Hepatocyte (in vitro differentiated cells): ENCODE results near the gene COX15. TPM values are rescaled to one million over a fixed set of nuclear protein-coding genes. Genes with fewer than 3 reads are reported as not detected.
"Not testable (repeated sequence)": the region's sequence is repeated elsewhere in the genome, so short reads cannot be mapped to it uniquely, and the experiment has no call there.

ENCODE experiments used
- DNase-seq: peaks from one replicate; pipeline ENCODE4 v3.0.0-alpha.2; 2016; ENCODE audit warnings: low spot score
- H2AFZ ChIP-seq: fragments of 200-600 bp; sonication (generic); 2 replicates; pipeline ENCODE4 v1.6.0; 2016; ENCODE audit warnings: antibody characterized with exemption, mild to moderate bottlenecking
- H3K27ac ChIP-seq: fragments of 200-600 bp; sonication (generic); 2 replicates; pipeline ENCODE4 v1.5.1; 2016; ENCODE audit warnings: mild to moderate bottlenecking
- H3K27me3 ChIP-seq: fragments of 200-600 bp; sonication (generic); 2 replicates; pipeline ENCODE4 v1.6.1; 2016
- H3K36me3 ChIP-seq: fragments of 200-600 bp; sonication (generic); replicated peaks from 2 replicates; pipeline ENCODE4 v1.5.1; 2016; ENCODE audit warnings: low read depth; ENCODE audit not compliant: insufficient read depth
- H3K4me1 ChIP-seq: fragments of 200-600 bp; sonication (generic); 2 replicates; pipeline ENCODE4 v1.5.1; 2016; ENCODE audit warnings: mild to moderate bottlenecking, moderate library complexity; ENCODE audit not compliant: insufficient read depth
- H3K4me2 ChIP-seq: fragments of 200-600 bp; sonication (generic); 2 replicates; pipeline ENCODE4 v1.6.0; 2016
- H3K4me3 ChIP-seq: fragments of 200-600 bp; sonication (generic); 2 replicates; pipeline ENCODE4 v1.5.1; 2016; ENCODE audit warnings: mild to moderate bottlenecking
- H3K79me2 ChIP-seq: fragments of 200-600 bp; sonication (generic); 2 replicates; pipeline ENCODE4 v1.6.0; 2017; ENCODE audit warnings: mild to moderate bottlenecking
- H3K9me2 ChIP-seq: fragments of 200-600 bp; sonication (generic); replicated peaks from 2 replicates; pipeline ENCODE4 v1.6.0; 2017; ENCODE audit warnings: mild to moderate bottlenecking; ENCODE audit not compliant: insufficient read depth
- H3K9me3 ChIP-seq: fragments of 200-600 bp; sonication (generic); 2 replicates; pipeline ENCODE4 v1.5.1; 2016; ENCODE audit warnings: low read depth, mild to moderate bottlenecking
- H4K20me1 ChIP-seq: fragments of 200-600 bp; sonication (generic); 2 replicates; pipeline ENCODE4 v1.6.0; 2016; ENCODE audit warnings: mild to moderate bottlenecking; ENCODE audit not compliant: insufficient read depth, poor library complexity, severe bottlenecking
- CTCF ChIP-seq: fragments of 200-600 bp; sonication (generic); IDR thresholded peaks from 2 replicates; pipeline ENCODE4 v1.5.1; 2016; ENCODE audit warnings: antibody characterized with exemption, mild to moderate bottlenecking; ENCODE audit not compliant: poor library complexity
- EZH2 ChIP-seq: fragments of 200-600 bp; sonication (generic); IDR thresholded peaks from 2 replicates; pipeline ENCODE4 v1.6.1; 2016; ENCODE audit warnings: antibody characterized with exemption, mild to moderate bottlenecking, borderline replicate concordance
- EZH2phosphoT487 ChIP-seq: fragments of 200-600 bp; sonication (generic); IDR thresholded peaks from one replicate; pipeline ENCODE4 v1.6.1; 2018; ENCODE audit warnings: antibody characterized with exemption, mild to moderate bottlenecking, low read depth, moderate library complexity; ENCODE audit not compliant: unreplicated experiment, severe bottlenecking
- WGBS: methylation state at CpG from one replicate; pipeline ENCODE4 v1.1.6; 2016; ENCODE audit warnings: low lambda C conversion rate; ENCODE audit errors: missing lambda C conversion rate; 5-methylcytosine and 5-hydroxymethylcytosine counted together
- polyA plus RNA-seq: library from polyadenylated mRNA; unstranded; fragments of >200 nt; fragmentation: Nextera tagmentation; extraction: Ambion mirVana; gene quantifications from 2 replicates; pipeline ENCODE4 v1.2.1, GENCODE V29; 2016
- total RNA-seq: library from RNA; depleted of rRNA; stranded (reverse); fragments of >200 nt; gene quantifications from 2 replicates; pipeline ENCODE4 v1.2.3, GENCODE V29; 2014

Gene COX15
- total and polyA plus RNA-seq, 2 experiments from 2014 or later, result 28.5 to 42.0 TPM

GRCh38 chr10:99750641-99751040 lies 18.7 kb upstream of the COX15 start:
- no peaks in the 10 kb centered on the region for H3K9me3 ChIP-seq
- no peaks in the 10 kb centered on the region for H4K20me1 ChIP-seq
- no peaks in the 10 kb centered on the region for H3K36me3 ChIP-seq
- H3K4me1 ChIP-seq, result no peaks in the 10 kb centered on the region
- no peak overlapping the region for H3K27ac ChIP-seq
- no peak overlapping the region for H3K4me3 ChIP-seq
- H3K9me2 ChIP-seq, result no peaks in the 10 kb centered on the region
- H2AFZ ChIP-seq, result no peak overlapping the region
- TF ChIP-seq CTCF (no peak), EZH2phosphoT487 (no peak), EZH2 (no peak)
- no peak overlapping the region for H3K4me2 ChIP-seq
- H3K79me2 ChIP-seq, result peaks cover 2% of the 10 kb centered on the region
- H3K27me3 ChIP-seq, result no peaks in the 10 kb centered on the region
- DNase-seq, result no peak

- Histone ChIP-seq H3K36me3 (no peaks in the 10 kb centered on the region), H3K4me2 (no peak overlapping the region), H4K20me1 (no peaks in the 10 kb centered on the region), H3K4me1 (no peaks in the 10 kb centered on the region), H3K27ac (no peak overlapping the region), H3K4me3 (no peak overlapping the region), H3K27me3 (no peaks in the 10 kb centered on the region), H3K9me3 (no peaks in the 10 kb centered on the region), H2AFZ (no peak overlapping the region), H3K9me2 (no peaks in the 10 kb centered on the region), H3K79me2 (no peaks in the 10 kb centered on the region)
- no peak for DNase-seq
- WGBS, result 85% methylated on average over 2 of the region's 2 CpGs
- TF ChIP-seq EZH2 (no peak), EZH2phosphoT487 (no peak), CTCF (no peak)
Observed at GRCh38 chr10:99748823-99749451, 17.0 kb upstream of the COX15 start.

GRCh38 chr10:99746166-99746565 lies 14.2 kb upstream of the COX15 start:
- 91% methylated on average over 2 of the region's 2 CpGs for WGBS
- H3K9me3 ChIP-seq, H3K27me3 ChIP-seq, H3K4me1 ChIP-seq, H3K36me3 ChIP-seq, H3K4me2 ChIP-seq, H3K4me3 ChIP-seq, H2AFZ ChIP-seq, DNase-seq, H3K9me2 ChIP-seq, H4K20me1 ChIP-seq, H3K27ac ChIP-seq, H3K79me2 ChIP-seq: not testable (repeated sequence)

GRCh38 chr10:99743841-99744240 lies 11.9 kb upstream of the COX15 start:
- Histone ChIP-seq H3K27ac (no peak overlapping the region), H3K36me3 (peaks cover 6% of the 10 kb centered on the region), H3K4me2 (no peak overlapping the region), H3K79me2 (peaks cover 7% of the 10 kb centered on the region), H2AFZ (no peak overlapping the region), H3K4me3 (no peak overlapping the region), H3K9me2 (no peaks in the 10 kb centered on the region), H3K9me3 (peaks cover 7% of the 10 kb centered on the region), H4K20me1 (no peaks in the 10 kb centered on the region), H3K27me3 (no peaks in the 10 kb centered on the region), H3K4me1 (no peaks in the 10 kb centered on the region)
- TF ChIP-seq EZH2 (no peak), EZH2phosphoT487 (no peak), CTCF (no peak)
- 94% methylated on average over 3 of the region's 3 CpGs for WGBS
- DNase-seq, result no peak
